OCI-LY1 (cell line): Measurements from ENCODE around the gene CRMP1.

Experiments used
- EZH2 ChIP-seq: fragments of 200-600 bp; sonication (generic), shearing (Covaris generic); IDR thresholded peaks from 2 replicates; pipeline ENCODE4 v1.8.0; 2017; ENCODE audit warnings: borderline replicate concordance, mixed run types, mild to moderate bottlenecking, antibody characterized with exemption, low read length, moderate library complexity, mixed read lengths
- TF ChIP-seq, protein P1 (sequence below): fragments of 200-600 bp; sonication (generic), shearing (Covaris generic); IDR thresholded peaks from 2 replicates; pipeline ENCODE4 v1.5.1; 2017; ENCODE audit warnings: mild to moderate bottlenecking, antibody characterized with exemption, low read length, moderate library complexity, mixed read lengths

DNA sequence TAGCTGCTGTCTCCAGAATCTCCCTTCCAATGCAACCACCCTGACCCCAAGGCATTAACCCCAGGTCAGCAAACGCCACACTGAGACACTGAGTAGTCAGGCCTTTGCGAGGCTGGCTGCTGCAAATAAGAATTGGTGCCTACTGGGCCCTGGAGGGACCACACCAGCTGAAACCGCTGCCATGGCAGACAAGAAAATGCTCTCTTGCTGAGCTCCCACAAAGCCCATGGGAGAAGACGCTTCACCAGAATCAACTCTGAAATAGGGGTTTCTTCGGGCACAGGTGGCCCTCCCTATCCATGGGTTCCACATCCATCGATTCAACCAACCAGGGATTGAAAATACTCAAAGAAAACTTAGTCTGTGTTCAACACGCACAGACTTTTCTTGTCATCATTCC lies 26.7 kb upstream of the CRMP1 start:
- TF ChIP-seq, protein P1, sequence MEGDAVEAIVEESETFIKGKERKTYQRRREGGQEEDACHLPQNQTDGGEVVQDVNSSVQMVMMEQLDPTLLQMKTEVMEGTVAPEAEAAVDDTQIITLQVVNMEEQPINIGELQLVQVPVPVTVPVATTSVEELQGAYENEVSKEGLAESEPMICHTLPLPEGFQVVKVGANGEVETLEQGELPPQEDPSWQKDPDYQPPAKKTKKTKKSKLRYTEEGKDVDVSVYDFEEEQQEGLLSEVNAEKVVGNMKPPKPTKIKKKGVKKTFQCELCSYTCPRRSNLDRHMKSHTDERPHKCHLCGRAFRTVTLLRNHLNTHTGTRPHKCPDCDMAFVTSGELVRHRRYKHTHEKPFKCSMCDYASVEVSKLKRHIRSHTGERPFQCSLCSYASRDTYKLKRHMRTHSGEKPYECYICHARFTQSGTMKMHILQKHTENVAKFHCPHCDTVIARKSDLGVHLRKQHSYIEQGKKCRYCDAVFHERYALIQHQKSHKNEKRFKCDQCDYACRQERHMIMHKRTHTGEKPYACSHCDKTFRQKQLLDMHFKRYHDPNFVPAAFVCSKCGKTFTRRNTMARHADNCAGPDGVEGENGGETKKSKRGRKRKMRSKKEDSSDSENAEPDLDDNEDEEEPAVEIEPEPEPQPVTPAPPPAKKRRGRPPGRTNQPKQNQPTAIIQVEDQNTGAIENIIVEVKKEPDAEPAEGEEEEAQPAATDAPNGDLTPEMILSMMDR: no peak
- TF ChIP-seq EZH2: no peak
